Fibroblast of the aortic adventitia (primary cell): Measurements from ENCODE around the gene ADGRD1. TPM values are rescaled to one million over a fixed set of nuclear protein-coding genes. Genes with fewer than 3 reads are reported as not detected.

Experiments used
- DNase-seq: peaks from one replicate; pipeline ENCODE4 v3.0.0-alpha.2; 2010; ENCODE audit warnings: low read depth
- H3K4me3 ChIP-seq: 2 replicates; pipeline ENCODE4 v1.5.1; 2011; ENCODE audit warnings: low read depth, mild to moderate bottlenecking, control low read depth, low read length, moderate library complexity
- CTCF ChIP-seq: IDR thresholded peaks from 2 replicates; pipeline ENCODE4 v1.5.1; 2011; ENCODE audit warnings: mild to moderate bottlenecking, low read length, control low read depth, inconsistent platforms; ENCODE audit not compliant: insufficient read depth
- total RNA-seq: library from RNA; depleted of rRNA; stranded (reverse); fragments of >200 nt; gene quantifications from 2 replicates; pipeline ENCODE4 v1.2.3, GENCODE V29; 2012; ENCODE audit warnings: low replicate concordance

The ADGRD1 gene
- total RNA-seq, 1 donor, result 1.2 TPM

GRCh38 chr12:131025939-131026702 lies 72.4 kb downstream of the ADGRD1 start:
- no peak for DNase-seq
- TF ChIP-seq CTCF, result no peak
- H3K4me3 ChIP-seq, result no peak overlapping the region

- no peak for DNase-seq
- TF ChIP-seq CTCF, result no peak
- H3K4me3 ChIP-seq, result no peak overlapping the region
These were observed 73.0 kb downstream of the ADGRD1 start for GRCh38 chr12:131026754-131027153.

- DNase-seq, result no peak
- no peak for TF ChIP-seq CTCF
- no peak overlapping the region for H3K4me3 ChIP-seq
These were observed 73.6 kb downstream of the ADGRD1 start for GRCh38 chr12:131027264-131027663.

GRCh38 chr12:131027876-131028586 lies 74.3 kb downstream of the ADGRD1 start:
- no peak for DNase-seq
- H3K4me3 ChIP-seq, result no peak overlapping the region
- TF ChIP-seq CTCF, result no peak

- TF ChIP-seq CTCF, result no peak
- H3K4me3 ChIP-seq, result no peak overlapping the region
- no peak for DNase-seq
These were observed 75.1 kb downstream of the ADGRD1 start for GRCh38 chr12:131028587-131029338.

GRCh38 chr12:131030472-131031328 lies 77.0 kb downstream of the ADGRD1 start:
- DNase-seq, result no peak
- no peak overlapping the region for H3K4me3 ChIP-seq
- TF ChIP-seq CTCF, result no peak
